IMR-90 (cell line): ENCODE measurements around the gene HSF2. TPM values are rescaled to one million over a fixed set of nuclear protein-coding genes. Genes with fewer than 3 reads are reported as not detected.

Experiments used
- ATAC-seq: fragments of 200-7000 bp; cut with Tn5 transposase; 2 replicates; pipeline ENCODE4 v1.9.1; 2020; ENCODE audit warnings: low read depth, mild to moderate bottlenecking, moderate library complexity
- BruUV-seq: library from RNA; stranded (reverse); fragments of 400-500 nt; replicated peaks from 2 replicates; lab custom pipeline; 2021; lab: Mats Ljungman, UMichigan
- CTCF ChIA-PET: fragments of 300-600 bp; formaldehyde crosslinking; extraction: SDS; loops from one replicate; lab custom pipeline; 2021; ENCODE audit warnings: antibody characterized with exemption; lab: Yijun Ruan, JAX
- POLR2A ChIA-PET: fragments of 300-600 bp; sonication (Branson Sonifier 250); formaldehyde crosslinking; loops from one replicate; lab custom pipeline; 2022; ENCODE audit warnings: antibody characterized with exemption; ENCODE audit not compliant: unreplicated experiment; lab: Charles Lee
- DNase-seq: peaks from one replicate; pipeline ENCODE4 v3.0.0; 2013
- H2AFZ ChIP-seq: replicated peaks from 2 replicates; pipeline ENCODE3; 2013; ENCODE audit warnings: low read length, mild to moderate bottlenecking; ENCODE audit not compliant: poor library complexity
- H2AK5ac ChIP-seq: 2 replicates; pipeline ENCODE4 v1.6.1; 2013; ENCODE audit warnings: low read depth, low read length, inconsistent platforms
- H2AK9ac ChIP-seq: replicated peaks from 2 replicates; pipeline ENCODE3; 2013; ENCODE audit warnings: mild to moderate bottlenecking, low read depth, low read length, moderate library complexity; ENCODE audit not compliant: poor library complexity
- H2BK120ac ChIP-seq: 2 replicates; pipeline ENCODE4 v1.6.1; 2013; ENCODE audit warnings: low read depth, low read length, inconsistent platforms
- H2BK15ac ChIP-seq: 3 replicates; pipeline ENCODE4 v1.6.1; 2013; ENCODE audit warnings: low read depth, low read length, inconsistent platforms
- H2BK20ac ChIP-seq: 2 replicates; pipeline ENCODE4 v1.6.1; 2013; ENCODE audit warnings: low read depth, mild to moderate bottlenecking, inconsistent platforms, low read length, moderate library complexity
- H2BK5ac ChIP-seq: 2 replicates; pipeline ENCODE4 v1.6.1; 2013; ENCODE audit warnings: mild to moderate bottlenecking, low read depth, low read length, inconsistent platforms; ENCODE audit not compliant: poor library complexity, severe bottlenecking
- H3K14ac ChIP-seq: replicated peaks from 2 replicates; pipeline ENCODE4 v1.6.1; 2013; ENCODE audit warnings: low read depth, low read length, inconsistent platforms
- H3K18ac ChIP-seq: 2 replicates; pipeline ENCODE4 v1.6.1; 2013; ENCODE audit warnings: low read depth, low read length, control low read depth
- H3K23ac ChIP-seq: 2 replicates; pipeline ENCODE4 v1.6.1; 2013; ENCODE audit warnings: low read depth, low read length, inconsistent platforms
- H3K27ac ChIP-seq: 2 replicates; pipeline ENCODE4 v1.5.1; 2013; ENCODE audit warnings: mild to moderate bottlenecking, control low read depth, low read length; ENCODE audit not compliant: insufficient read depth
- H3K27me3 ChIP-seq: 2 replicates; pipeline ENCODE4 v1.6.1; 2013; ENCODE audit warnings: low read length; ENCODE audit not compliant: control insufficient read depth, insufficient read depth
- H3K36me3 ChIP-seq: 2 replicates; pipeline ENCODE4 v1.6.1; 2013; ENCODE audit warnings: low read length, mixed read lengths; ENCODE audit not compliant: control insufficient read depth, insufficient read depth
- H3K4ac ChIP-seq: 2 replicates; pipeline ENCODE4 v1.6.1; 2013; ENCODE audit warnings: low read depth, low read length, inconsistent platforms
- H3K4me1 ChIP-seq: 2 replicates; pipeline ENCODE4 v1.6.1; 2013; ENCODE audit warnings: low read length, mixed read lengths; ENCODE audit not compliant: control insufficient read depth, insufficient read depth
- H3K4me2 ChIP-seq: 2 replicates; pipeline ENCODE4 v1.6.1; 2013; ENCODE audit warnings: low read depth, mild to moderate bottlenecking, control low read depth, low read length, moderate library complexity
- H3K4me3 ChIP-seq: 2 replicates; pipeline ENCODE4 v1.5.1; 2013; ENCODE audit warnings: low read depth, mild to moderate bottlenecking, control low read depth, low read length, moderate library complexity; ENCODE audit not compliant: insufficient read depth
- H3K56ac ChIP-seq: 2 replicates; pipeline ENCODE4 v1.6.1; 2013; ENCODE audit warnings: low read length, inconsistent platforms; ENCODE audit not compliant: insufficient read depth; ENCODE audit errors: extremely low read depth
- H3K79me1 ChIP-seq, 2 experiments: 2 replicates each; pipeline ENCODE4 v1.6.1; 2013; ENCODE audit warnings: low read length in 2 of 2, inconsistent platforms in 1 of 2, low read depth in 1 of 2
- H3K9ac ChIP-seq: 2 replicates; pipeline ENCODE4 v1.6.1; 2013; ENCODE audit warnings: low read depth, low read length, control low read depth
- H3K9me1 ChIP-seq: 2 replicates; pipeline ENCODE4 v1.6.1; 2013; ENCODE audit warnings: low read length, inconsistent platforms; ENCODE audit not compliant: insufficient read depth
- H3K9me3 ChIP-seq: 2 replicates; pipeline ENCODE4 v1.6.1; 2013; ENCODE audit warnings: low read length; ENCODE audit not compliant: control insufficient read depth, insufficient read depth
- H4K20me1 ChIP-seq: 2 replicates; pipeline ENCODE4 v1.6.1; 2013; ENCODE audit warnings: low read length, inconsistent platforms; ENCODE audit not compliant: insufficient read depth
- H4K5ac ChIP-seq: 2 replicates; pipeline ENCODE4 v1.6.1; 2013; ENCODE audit warnings: mild to moderate bottlenecking, low read depth, low read length, control low read depth
- H4K8ac ChIP-seq, 2 experiments: 2 replicates each; pipeline ENCODE4 v1.6.1; 2013; ENCODE audit warnings: low read depth in 2 of 2, low read length in 2 of 2, control low read depth in 1 of 2, inconsistent platforms in 1 of 2
- H4K91ac ChIP-seq: 2 replicates; pipeline ENCODE4 v1.6.1; 2013; ENCODE audit warnings: low read depth, low read length, inconsistent platforms; ENCODE audit not compliant: insufficient read depth
- BHLHE40 ChIP-seq: fragments of 150-350 bp; IDR thresholded peaks from 2 replicates; pipeline ENCODE4 v1.6.1; 2016; ENCODE audit warnings: mild to moderate bottlenecking, low read depth, low read length
- CEBPB ChIP-seq: IDR thresholded peaks from 2 replicates; pipeline ENCODE4 v1.6.1; 2012; ENCODE audit warnings: low read depth, low read length, improper control_type of control experiment
- CHD1 ChIP-seq: IDR thresholded peaks from 2 replicates; pipeline ENCODE4 v1.6.1; 2012; ENCODE audit warnings: low read depth, low read length, improper control_type of control experiment
- ELK1 ChIP-seq: fragments of 150-350 bp; IDR thresholded peaks from 2 replicates; pipeline ENCODE4 v1.6.1; 2016; ENCODE audit warnings: low read depth, mild to moderate bottlenecking, low read length, moderate library complexity, borderline replicate concordance
- FOS ChIP-seq: fragments of 150-350 bp; IDR thresholded peaks from 2 replicates; pipeline ENCODE4 v1.6.1; 2016; ENCODE audit warnings: low read depth, low read length
- MAFK ChIP-seq: IDR thresholded peaks from 2 replicates; pipeline ENCODE4 v1.6.1; 2012; ENCODE audit warnings: low read depth, low read length, improper control_type of control experiment
- MAZ ChIP-seq: IDR thresholded peaks from 2 replicates; pipeline ENCODE4 v1.6.1; 2012; ENCODE audit warnings: low read depth, mild to moderate bottlenecking, low read length, improper control_type of control experiment, moderate library complexity, borderline replicate concordance
- MXI1 ChIP-seq: IDR thresholded peaks from 2 replicates; pipeline ENCODE4 v1.6.1; 2012; ENCODE audit warnings: low read depth, mild to moderate bottlenecking, low read length, moderate library complexity, borderline replicate concordance
- NFE2L2 ChIP-seq: fragments of 150-350 bp; IDR thresholded peaks from 2 replicates; pipeline ENCODE4 v1.6.1; 2016; ENCODE audit warnings: low read depth, mild to moderate bottlenecking, low read length
- POLR2A ChIP-seq: IDR thresholded peaks from 2 replicates; pipeline ENCODE4 v1.6.1; 2012; ENCODE audit warnings: mild to moderate bottlenecking, low read depth, low read length
- RAD21 ChIP-seq: IDR thresholded peaks from 2 replicates; pipeline ENCODE4 v1.6.1; 2012; ENCODE audit warnings: low read length, improper control_type of control experiment
- RCOR1 ChIP-seq: IDR thresholded peaks from 2 replicates; pipeline ENCODE4 v1.6.1; 2012; ENCODE audit warnings: mild to moderate bottlenecking, low read length, improper control_type of control experiment; ENCODE audit not compliant: insufficient replicate concordance
- RFX5 ChIP-seq: IDR thresholded peaks from 2 replicates; pipeline ENCODE4 v1.8.0; 2012; ENCODE audit warnings: low read depth, mild to moderate bottlenecking, low read length, moderate library complexity
- SMC3 ChIP-seq: fragments of 150-350 bp; IDR thresholded peaks from 2 replicates; pipeline ENCODE4 v1.6.1; 2016; ENCODE audit warnings: low read depth, mild to moderate bottlenecking, antibody characterized with exemption, low read length, moderate library complexity
- USF2 ChIP-seq: fragments of 150-350 bp; IDR thresholded peaks from 2 replicates; pipeline ENCODE4 v1.6.1; 2017; ENCODE audit warnings: mild to moderate bottlenecking, antibody characterized with exemption, low read length, low read depth
- WGBS, 2 experiments: methylation state at CpG; one replicate each; pipeline versions ENCODE4 v1.1.5 to v1.1.7; 2013; ENCODE audit warnings: missing lambda C conversion rate in 2 of 2; ENCODE audit not compliant: insufficient read length in 1 of 2; ENCODE audit errors: extremely low coverage in 2 of 2; 5-methylcytosine and 5-hydroxymethylcytosine counted together
- dilution Hi-C: fragments of 300-500 bp; cut with HindIII; formaldehyde crosslinking; loops from one replicate; pipeline ENCODE4 v1.14.3; 2018; ENCODE audit warnings: low sequenced_read_pairs; ENCODE audit not compliant: unreplicated experiment
- in situ Hi-C: fragments of 300-500 bp; cut with MboI; formaldehyde crosslinking; loops from 3 replicates; pipeline ENCODE4 v1.14.3; 2019; ENCODE audit warnings: low sequenced_read_pairs, inconsistent platforms, mixed read lengths
- intact Hi-C: fragments of 100-400 bp; cut with micrococcal nuclease; formaldehyde crosslinking; loops from 2 replicates; pipeline ENCODE4 v1.10.0; 2022
- polyA plus RNA-seq, 3 experiments: library from polyadenylated mRNA; depleted of rRNA; stranded (reverse); fragments of >200 nt; gene quantifications; 2 replicates each; pipeline ENCODE4 v1.2.3, GENCODE V29; 2012; ENCODE audit warnings: low replicate concordance in 1 of 3
- total RNA-seq: library from RNA; depleted of rRNA; stranded (reverse); fragments of >200 nt; gene quantifications from 2 replicates; pipeline ENCODE4 v1.2.3, GENCODE V29; 2012
- TF ChIP-seq, protein P1 (sequence below): conservative IDR thresholded peaks from 2 replicates; pipeline ENCODE4 v1.5.1; 2012; ENCODE audit warnings: mild to moderate bottlenecking, low read depth, low read length, improper control_type of control experiment

The HSF2 gene
- total and polyA plus RNA-seq, 2 of the 4 experiments (the other 2 are of a cell fraction) = 17.6 to 28.9 TPM

GRCh38 chr6:122394016-122394415, 5.4 kb upstream of the HSF2 start:
- CTCF ChIA-PET = interaction anchor here (1.4 kb wide), 2 partner anchors 11 to 13 kb away, joined by 3 to 4 read pairs; no protein-coding TSS in a partner anchor
- TF ChIP-seq RCOR1 (no peak), USF2 (no peak), ELK1 (no peak), MAZ (no peak), NFE2L2 (no peak), MAFK (no peak), CEBPB (no peak), SMC3 (no peak), RAD21 (no peak), MXI1 (no peak), CHD1 (no peak), BHLHE40 (no peak), POLR2A (no peak), RFX5 (no peak), FOS (no peak)
- TF ChIP-seq, protein P1, sequence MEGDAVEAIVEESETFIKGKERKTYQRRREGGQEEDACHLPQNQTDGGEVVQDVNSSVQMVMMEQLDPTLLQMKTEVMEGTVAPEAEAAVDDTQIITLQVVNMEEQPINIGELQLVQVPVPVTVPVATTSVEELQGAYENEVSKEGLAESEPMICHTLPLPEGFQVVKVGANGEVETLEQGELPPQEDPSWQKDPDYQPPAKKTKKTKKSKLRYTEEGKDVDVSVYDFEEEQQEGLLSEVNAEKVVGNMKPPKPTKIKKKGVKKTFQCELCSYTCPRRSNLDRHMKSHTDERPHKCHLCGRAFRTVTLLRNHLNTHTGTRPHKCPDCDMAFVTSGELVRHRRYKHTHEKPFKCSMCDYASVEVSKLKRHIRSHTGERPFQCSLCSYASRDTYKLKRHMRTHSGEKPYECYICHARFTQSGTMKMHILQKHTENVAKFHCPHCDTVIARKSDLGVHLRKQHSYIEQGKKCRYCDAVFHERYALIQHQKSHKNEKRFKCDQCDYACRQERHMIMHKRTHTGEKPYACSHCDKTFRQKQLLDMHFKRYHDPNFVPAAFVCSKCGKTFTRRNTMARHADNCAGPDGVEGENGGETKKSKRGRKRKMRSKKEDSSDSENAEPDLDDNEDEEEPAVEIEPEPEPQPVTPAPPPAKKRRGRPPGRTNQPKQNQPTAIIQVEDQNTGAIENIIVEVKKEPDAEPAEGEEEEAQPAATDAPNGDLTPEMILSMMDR = no peak
- no CpG with 5 or more reads among the region's 5 CpGs for WGBS, 2 experiments

More at GRCh38 chr6:122394016-122394415, 5.4 kb upstream of the HSF2 start:
- DNase-seq (no peak), ATAC-seq (no peak)
- Histone ChIP-seq H3K18ac (no peak overlapping the region), H2AFZ (no peak overlapping the region), H2AK9ac (no peak overlapping the region), H3K9me3 (no peaks in the 10 kb centered on the region), H3K79me1 (no peaks in the 10 kb centered on the region), H3K27ac (no peak overlapping the region), H4K5ac (no peak overlapping the region), H3K9ac (no peak overlapping the region), H4K20me1 (no peaks in the 10 kb centered on the region), H2BK20ac (no peak overlapping the region), H3K27me3 (no peaks in the 10 kb centered on the region), H2BK5ac (no peak overlapping the region), H3K56ac (no peak overlapping the region), H3K4ac (no peak overlapping the region), H3K4me2 (no peak overlapping the region), H2BK120ac (no peak overlapping the region), H2BK15ac (no peak overlapping the region), H3K4me1 (no peaks in the 10 kb centered on the region; the same call in 1 of the 2 replicates), H3K4me3 (no peak overlapping the region), H3K23ac (no peak overlapping the region), H3K14ac (no peak overlapping the region), H3K9me1 (no peaks in the 10 kb centered on the region), H3K36me3 (no peaks in the 10 kb centered on the region), H4K8ac (no peak overlapping the region), H4K91ac (no peak overlapping the region), H2AK5ac (no peak overlapping the region)
- intact Hi-C loops = no loop called here
- POLR2A ChIA-PET = no interaction called here
- in situ Hi-C loops = no loop called here
- dilution Hi-C loops = no loop called here
- BruUV-seq = no TSS peak
